Measurements from ENCODE around the gene AS3MT. TPM values are rescaled to one million over a fixed set of nuclear protein-coding genes. Genes with fewer than 3 reads are reported as not detected.

AS3MT gene
- polyA plus RNA-seq, 1 of the 3 experiments (the other 2 are of a cell fraction), result 9.0 TPM

GRCh38 chr10:102832987-102833386 lies 36.3 kb upstream of the AS3MT start:
- Histone ChIP-seq H3K36me3 (replicated peaks in 1 of 2; ENCODE audit: control insufficient read depth in 1 of 2, insufficient read depth in 2 of 2, low read length in 1 of 2) (no peaks in the 10 kb centered on the region), H3K9me3 (no peaks in the 10 kb centered on the region), H2AFZ (ENCODE audit: low read depth) (no peak overlapping the region), H3K4me2 (no peak overlapping the region), H3K27ac (ENCODE audit: low read depth in 2 of 2, low read length in 1 of 2) (no peak overlapping the region), H4K20me1 (ENCODE audit: insufficient read depth) (no peaks in the 10 kb centered on the region), H3K9ac (no peak overlapping the region), H3K9me2 (no peaks in the 10 kb centered on the region), H3K79me2 (ENCODE audit: insufficient read depth) (no peaks in the 10 kb centered on the region), H3K27me3 (ENCODE audit: insufficient read depth) (no peaks in the 10 kb centered on the region), H3K4me3 (ENCODE audit: low read depth in 2 of 2, low read length in 1 of 2) (no peak overlapping the region), H3F3A (replicated peaks; ENCODE audit: insufficient read depth) (no peaks in the 10 kb centered on the region), H3K4me1 (ENCODE audit: control insufficient read depth in 1 of 2, insufficient read depth in 2 of 2, low read depth in 1 of 2, low read length in 1 of 2) (no peaks in the 10 kb centered on the region; a peak in 1 of 4 replicates)
- DNase-seq, result no peak
- POLR2A ChIA-PET, result no interaction called here
- CTCF ChIA-PET, result interaction anchor here (1.2 to 2.0 kb wide), 4 partner anchors 37 to 412 kb away, joined by 3 to 9 read pairs (median 6); partner anchors contain the start of gene AS3MT
- 84% methylated on average over 4 of the region's 4 CpGs for WGBS (ENCODE audit: low lambda C conversion rate)
- TF ChIP-seq RAD21 (IDR thresholded peaks at IDR 0.05; ENCODE audit: low read length) (no peak), ELF1 (IDR thresholded peaks at IDR 0.05) (no peak), EP300 (IDR thresholded peaks at IDR 0.05; ENCODE audit: borderline replicate concordance in 1 of 2, low read depth in 1 of 2, low read length in 1 of 2) (no peak), NFIC (IDR thresholded peaks at IDR 0.05; ENCODE audit: borderline replicate concordance) (no peak), GATA2 (CRISPR knock-in tag; IDR thresholded peaks at IDR 0.05) (no peak), RFX5 (IDR thresholded peaks at IDR 0.05; ENCODE audit: low read length) (no peak), IRF3 (IDR thresholded peaks at IDR 0.05; ENCODE audit: low read depth, low read length) (no peak), POLR2AphosphoS5 (IDR thresholded peaks at IDR 0.05; ENCODE audit: low read depth, low read length) (no peak), RCOR1 (IDR thresholded peaks at IDR 0.05; ENCODE audit: low read length) (no peak), TCF12 (IDR thresholded peaks at IDR 0.05) (no peak), MXI1 (IDR thresholded peaks at IDR 0.05; ENCODE audit: low read depth, low read length) (no peak), PBX3 (IDR thresholded peaks at IDR 0.05) (no peak), RXRA (IDR thresholded peaks at IDR 0.05; ENCODE audit: borderline replicate concordance, low read depth) (no peak), JUND (IDR thresholded peaks at IDR 0.05) (no peak), MAX (IDR thresholded peaks at IDR 0.05; ENCODE audit: low read depth) (no peak), CHD2 (IDR thresholded peaks at IDR 0.05; ENCODE audit: low read length, partially characterized antibody) (no peak), CTCF (IDR thresholded peaks at IDR 0.05) (no peak), GABPA (IDR thresholded peaks at IDR 0.05; ENCODE audit: low read depth) (no peak)

Data from SK-N-SH (cell line).